ENCODE data around the gene ALX4.

- TF ChIP-seq CTCF (conservative IDR thresholded peaks at IDR 0.05 in 1 of 2, IDR thresholded peaks at IDR 0.05 in 1 of 2; ENCODE audit: extremely low read depth in 1 of 2, insufficient read depth in 1 of 2, low read depth in 1 of 2, low read length in 2 of 2) (no peak), EZH2 (IDR thresholded peaks at IDR 0.05; ENCODE audit: borderline replicate concordance, low read length) (no peak)
These were observed 21.8 kb downstream of the ALX4 start for GRCh38 chr11:44288133-44288526.
